ENCODE results near the gene ADAT2. TPM values are rescaled to one million over a fixed set of nuclear protein-coding genes. Genes with fewer than 3 reads are reported as not detected.

ADAT2 gene
- total RNA-seq, 1 donor from 2014 or later, result 5.5 TPM

DNA sequence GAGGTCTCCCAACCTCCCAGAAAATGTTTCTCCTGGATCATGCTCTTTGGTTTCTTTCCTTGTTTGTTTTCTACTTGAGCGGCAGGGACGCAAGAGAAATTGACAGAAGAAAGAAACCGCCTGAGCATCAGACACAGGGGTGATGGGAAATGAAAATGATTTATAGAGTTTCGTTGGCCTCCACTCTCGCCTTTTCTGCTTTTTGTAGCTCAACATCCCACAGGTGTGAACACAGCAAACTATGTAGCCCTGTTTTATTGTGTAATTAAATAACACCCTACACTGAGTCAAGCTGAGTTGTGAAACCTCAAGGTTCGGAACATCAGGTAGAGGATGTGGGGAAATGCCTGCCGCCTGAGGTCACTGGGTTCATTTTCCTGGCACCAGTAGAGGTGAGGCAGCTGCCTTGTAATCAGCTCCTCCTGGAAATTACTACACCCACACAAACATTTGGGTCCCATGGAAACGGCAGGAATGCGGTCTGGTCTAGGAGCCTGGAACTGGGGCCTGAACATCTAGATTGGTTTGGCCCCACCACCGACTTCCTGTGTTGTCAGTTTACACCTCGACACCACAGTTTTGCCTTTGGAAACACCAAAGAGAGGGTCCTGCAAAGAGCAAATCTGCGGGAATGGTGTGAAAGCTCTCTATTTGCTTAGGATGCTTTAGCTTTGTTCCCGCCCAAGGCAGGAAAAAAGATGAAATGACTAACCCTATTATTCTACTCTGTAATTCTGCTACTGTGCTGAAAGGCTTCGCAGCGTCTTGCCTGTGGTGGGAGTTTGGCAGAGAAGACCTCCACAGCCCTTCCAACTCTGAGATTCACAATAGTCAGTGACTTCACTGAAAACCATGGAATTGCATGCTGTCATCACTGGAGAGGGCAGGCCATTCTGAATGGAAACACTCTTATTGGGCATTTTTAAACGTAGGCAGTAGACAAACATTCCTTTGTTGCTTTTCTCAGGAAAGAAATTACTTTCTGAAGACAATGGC lies 53.0 kb downstream of the ADAT2 start:
- peak; percentile 71 for DNase-seq (ENCODE audit: low read depth)

DNA sequence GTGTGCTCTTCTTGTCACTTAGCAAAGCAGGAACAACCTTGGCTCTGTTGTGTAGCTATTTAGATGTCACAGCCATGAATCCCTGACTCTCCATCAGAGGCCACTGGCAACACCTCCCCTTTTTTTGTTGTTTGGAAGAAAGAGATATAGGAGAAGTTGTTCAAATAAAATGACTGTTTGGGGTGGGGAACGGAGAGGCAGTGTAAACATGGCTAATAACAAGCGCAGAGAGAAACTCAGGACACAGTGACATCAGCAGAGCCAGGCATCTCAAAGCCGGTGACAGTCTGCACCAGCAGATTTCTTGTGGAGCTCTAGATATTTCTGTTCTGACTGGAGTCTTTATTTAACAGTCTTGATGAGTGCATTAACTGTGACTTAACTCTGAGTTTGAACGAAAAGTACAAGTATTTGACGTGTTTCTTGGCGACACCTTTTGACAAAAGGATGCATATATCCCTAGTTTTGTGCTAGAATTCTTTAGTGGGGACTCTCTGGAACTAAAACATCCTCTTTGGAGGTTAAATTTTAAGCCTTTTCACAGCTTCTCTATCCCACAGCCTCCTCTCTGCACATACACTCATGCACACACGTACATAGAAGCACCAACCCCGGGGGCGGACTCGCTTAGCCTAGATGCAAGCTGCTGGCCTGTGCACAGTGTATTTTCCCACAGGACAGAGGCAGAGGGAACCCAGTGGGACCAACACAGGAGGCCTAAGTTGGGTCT lies 53.8 kb downstream of the ADAT2 start:
- no peak for DNase-seq (ENCODE audit: low read depth)

- DNase-seq (ENCODE audit: low read depth), result no peak
Measured at GRCh38 chr6:143395699-143396098, 54.8 kb downstream of the ADAT2 start.

- DNase-seq (ENCODE audit: low read depth), result peak; percentile 41
Measured at GRCh38 chr6:143394389-143394788, 56.1 kb downstream of the ADAT2 start.

- DNase-seq (ENCODE audit: low read depth), result no peak
Measured at GRCh38 chr6:143390278-143390677, 60.2 kb downstream of the ADAT2 start.

GRCh38 chr6:143385636-143386035 lies 64.9 kb downstream of the ADAT2 start:
- no peak for DNase-seq (ENCODE audit: low read depth)

GRCh38 chr6:143376861-143377260 lies 73.6 kb downstream of the ADAT2 start:
- no peak for DNase-seq (ENCODE audit: low read depth)

GRCh38 chr6:143376375-143376774 lies 74.1 kb downstream of the ADAT2 start:
- DNase-seq (ENCODE audit: low read depth), result no peak

DNA sequence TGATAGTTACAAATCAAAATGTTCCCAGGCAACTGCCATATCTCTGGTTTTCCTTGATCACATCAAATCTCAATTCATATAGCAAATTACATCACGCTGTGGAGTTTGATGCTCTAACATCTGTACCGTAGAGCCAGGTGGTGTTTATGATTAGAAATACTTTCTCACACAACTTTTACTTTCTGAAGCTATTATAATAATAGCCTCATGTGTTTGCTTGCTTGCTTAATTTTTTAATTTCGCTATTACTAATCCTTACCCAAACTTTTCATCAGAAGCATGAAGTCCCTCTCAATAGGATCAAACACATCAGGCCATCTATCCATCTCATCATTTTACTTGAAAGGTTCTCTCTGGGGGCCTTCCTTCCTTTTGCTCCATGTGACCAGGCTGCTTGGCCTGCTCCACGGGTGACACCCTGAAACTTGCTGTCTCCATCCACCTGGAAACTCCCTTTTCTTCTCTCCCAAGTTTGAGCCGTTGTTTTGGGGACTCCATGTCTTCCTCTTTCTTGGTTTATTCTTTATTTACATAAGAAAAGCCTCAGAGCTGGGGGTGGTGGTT lies 75.4 kb downstream of the ADAT2 start:
- no peak for DNase-seq (ENCODE audit: low read depth)

DNA sequence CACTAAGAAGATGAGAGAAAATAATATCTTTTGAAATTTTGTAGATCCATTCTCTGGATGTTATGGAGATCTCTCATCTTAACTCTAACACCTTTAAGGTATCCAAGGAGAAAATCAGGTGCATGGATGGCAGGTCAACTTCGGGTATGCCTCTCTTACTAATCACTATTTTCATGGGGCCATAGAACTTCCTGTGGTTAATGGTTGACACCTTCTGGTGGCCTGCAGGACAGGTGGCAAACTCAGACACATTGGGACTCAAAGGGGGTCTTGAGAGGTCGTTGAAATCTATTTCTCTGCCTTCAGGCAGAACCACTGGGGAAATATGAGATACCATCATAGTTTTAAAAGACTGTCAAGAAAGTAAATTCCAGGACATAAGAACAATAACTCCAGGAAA lies 76.5 kb downstream of the ADAT2 start:
- DNase-seq (ENCODE audit: low read depth), result no peak

Other genes starting within 250 kb of the ADAT2 start
- gene PEX3, start 110 bp upstream of the ADAT2 start, total RNA-seq, result 13.3 and 15.7 TPM in 2 replicates
- 56.4 and 68.2 TPM in 2 replicates for gene FUCA2, start 61.0 kb upstream of the ADAT2 start, total RNA-seq
- gene PHACTR2, start 227.3 kb upstream of the ADAT2 start, total RNA-seq, result 30.4 and 51.2 TPM in 2 replicates

All from myocyte (in vitro differentiated cells).